ENCODE measurements around the gene TGFBR2.

DNA sequence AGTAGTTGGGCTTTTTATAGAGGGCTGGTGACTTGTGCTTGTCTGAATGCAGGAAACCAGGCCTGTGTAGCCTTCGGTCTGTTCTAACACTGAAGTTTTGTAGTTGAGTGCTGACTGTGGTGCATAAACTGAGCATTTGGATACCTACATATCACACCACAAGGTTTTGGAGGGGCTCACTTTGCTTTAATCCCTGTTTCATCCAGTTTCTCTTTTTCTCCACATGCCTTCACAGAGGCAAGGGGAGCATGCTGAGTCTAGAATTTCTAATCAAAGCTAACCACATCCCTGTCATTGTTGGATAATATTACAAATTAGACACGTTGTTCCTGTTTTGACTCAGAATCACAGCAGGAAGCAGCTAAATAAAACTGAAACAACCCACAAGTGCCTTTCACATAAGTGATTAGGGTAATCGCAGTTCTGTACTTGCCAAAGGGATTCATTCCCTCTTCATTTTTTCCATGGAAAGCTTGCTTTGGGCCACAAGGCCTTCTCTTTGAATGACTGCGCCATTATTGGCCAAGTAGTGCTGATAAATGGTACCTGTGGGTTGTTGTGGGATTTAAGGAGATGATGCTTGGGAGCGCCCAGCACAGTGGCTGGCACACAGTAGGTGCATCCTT lies 48.9 kb downstream of the TGFBR2 start:
- TF ChIP-seq, protein P1, sequence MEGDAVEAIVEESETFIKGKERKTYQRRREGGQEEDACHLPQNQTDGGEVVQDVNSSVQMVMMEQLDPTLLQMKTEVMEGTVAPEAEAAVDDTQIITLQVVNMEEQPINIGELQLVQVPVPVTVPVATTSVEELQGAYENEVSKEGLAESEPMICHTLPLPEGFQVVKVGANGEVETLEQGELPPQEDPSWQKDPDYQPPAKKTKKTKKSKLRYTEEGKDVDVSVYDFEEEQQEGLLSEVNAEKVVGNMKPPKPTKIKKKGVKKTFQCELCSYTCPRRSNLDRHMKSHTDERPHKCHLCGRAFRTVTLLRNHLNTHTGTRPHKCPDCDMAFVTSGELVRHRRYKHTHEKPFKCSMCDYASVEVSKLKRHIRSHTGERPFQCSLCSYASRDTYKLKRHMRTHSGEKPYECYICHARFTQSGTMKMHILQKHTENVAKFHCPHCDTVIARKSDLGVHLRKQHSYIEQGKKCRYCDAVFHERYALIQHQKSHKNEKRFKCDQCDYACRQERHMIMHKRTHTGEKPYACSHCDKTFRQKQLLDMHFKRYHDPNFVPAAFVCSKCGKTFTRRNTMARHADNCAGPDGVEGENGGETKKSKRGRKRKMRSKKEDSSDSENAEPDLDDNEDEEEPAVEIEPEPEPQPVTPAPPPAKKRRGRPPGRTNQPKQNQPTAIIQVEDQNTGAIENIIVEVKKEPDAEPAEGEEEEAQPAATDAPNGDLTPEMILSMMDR (IDR thresholded peaks at IDR 0.05; ENCODE audit: insufficient read depth, low read length) = no peak
- TF ChIP-seq POLR2AphosphoS5 (IDR thresholded peaks at IDR 0.05; ENCODE audit: low read depth) (no peak), GABPA (IDR thresholded peaks at IDR 0.05; ENCODE audit: low read depth) (no peak)

Data from HL-60 (cell line).